ENCODE results near the gene HS6ST2.

DNA sequence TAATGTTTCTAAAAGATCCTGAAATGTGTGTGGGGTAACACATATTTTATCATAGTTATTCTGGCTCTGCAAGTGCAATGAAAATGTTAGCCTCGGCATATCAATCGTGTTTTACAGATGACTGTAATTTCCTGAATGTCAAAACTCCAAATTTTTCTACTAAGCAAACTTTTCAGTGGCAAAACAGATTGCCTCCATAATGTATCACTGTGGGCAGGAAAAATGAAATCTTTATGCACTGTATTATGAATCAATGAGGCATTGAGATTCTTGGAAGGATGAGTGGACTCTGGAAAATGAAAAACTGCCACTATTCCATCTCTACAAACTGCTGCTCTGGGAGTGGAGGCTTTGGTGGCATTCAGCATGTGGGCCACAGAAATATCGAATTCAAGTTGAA is 309.5 kb downstream of the HS6ST2 start:
- TF ChIP-seq, protein P1, sequence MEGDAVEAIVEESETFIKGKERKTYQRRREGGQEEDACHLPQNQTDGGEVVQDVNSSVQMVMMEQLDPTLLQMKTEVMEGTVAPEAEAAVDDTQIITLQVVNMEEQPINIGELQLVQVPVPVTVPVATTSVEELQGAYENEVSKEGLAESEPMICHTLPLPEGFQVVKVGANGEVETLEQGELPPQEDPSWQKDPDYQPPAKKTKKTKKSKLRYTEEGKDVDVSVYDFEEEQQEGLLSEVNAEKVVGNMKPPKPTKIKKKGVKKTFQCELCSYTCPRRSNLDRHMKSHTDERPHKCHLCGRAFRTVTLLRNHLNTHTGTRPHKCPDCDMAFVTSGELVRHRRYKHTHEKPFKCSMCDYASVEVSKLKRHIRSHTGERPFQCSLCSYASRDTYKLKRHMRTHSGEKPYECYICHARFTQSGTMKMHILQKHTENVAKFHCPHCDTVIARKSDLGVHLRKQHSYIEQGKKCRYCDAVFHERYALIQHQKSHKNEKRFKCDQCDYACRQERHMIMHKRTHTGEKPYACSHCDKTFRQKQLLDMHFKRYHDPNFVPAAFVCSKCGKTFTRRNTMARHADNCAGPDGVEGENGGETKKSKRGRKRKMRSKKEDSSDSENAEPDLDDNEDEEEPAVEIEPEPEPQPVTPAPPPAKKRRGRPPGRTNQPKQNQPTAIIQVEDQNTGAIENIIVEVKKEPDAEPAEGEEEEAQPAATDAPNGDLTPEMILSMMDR (IDR thresholded peaks at IDR 0.05), result no peak
- TF ChIP-seq POLR2A (IDR thresholded peaks at IDR 0.05) (no peak), POLR2AphosphoS5 (IDR thresholded peaks at IDR 0.05) (no peak)
